HEK293 (cell line): ENCODE measurements around the gene NKX1-1.

Source experiments
- CTCF ChIA-PET: fragments of 350-600 bp; formaldehyde crosslinking; extraction: SDS; loops from one replicate; lab custom pipeline; 2021; ENCODE audit warnings: antibody characterized with exemption; lab: Yijun Ruan, JAX
- POLR2A ChIA-PET: fragments of 300-600 bp; formaldehyde crosslinking; extraction: SDS; loops from one replicate; lab custom pipeline; 2020; ENCODE audit warnings: antibody characterized with exemption, inconsistent platforms; lab: Yijun Ruan, JAX
- H3K27ac ChIP-seq: fragments of 200-500 bp; sonication (Bioruptor generic); 2 replicates; pipeline ENCODE4 v1.5.1; 2014; ENCODE audit warnings: low read depth, low read length, control low read depth, inconsistent platforms; ENCODE audit errors: extremely low read depth
- H3K36me3 ChIP-seq, 2 experiments: fragments of 200-500 bp in 1 of 2; sonication (Bioruptor generic) in 1 of 2; 1 replicate in 1 of 2; 2 replicates in 1 of 2; pipeline ENCODE4 v1.5.1; 2014 to 2017; ENCODE audit warnings: inconsistent platforms in 2 of 2, low read length in 2 of 2; ENCODE audit not compliant: control insufficient read depth in 2 of 2, insufficient read depth in 1 of 2
- H3K4me1 ChIP-seq: fragments of 200-500 bp; sonication (Bioruptor generic); 2 replicates; pipeline ENCODE4 v1.5.1; 2014; ENCODE audit warnings: mild to moderate bottlenecking, low read length, inconsistent platforms; ENCODE audit not compliant: control insufficient read depth, insufficient read depth
- H3K4me3 ChIP-seq: 2 replicates; pipeline ENCODE4 v1.5.1; 2011; ENCODE audit warnings: low read depth, mild to moderate bottlenecking, control low read depth, low read length, moderate library complexity
- H3K9me3 ChIP-seq: fragments of 200-500 bp; sonication (Bioruptor generic); 2 replicates; pipeline ENCODE4 v1.5.1; 2014; ENCODE audit warnings: low read depth, low read length, inconsistent platforms; ENCODE audit not compliant: control insufficient read depth, insufficient read depth
- GFI1B ChIP-seq: fragments of 450-650 bp; formaldehyde crosslinking; IDR thresholded peaks from 2 replicates; pipeline ENCODE4 v1.5.1; 2016; ENCODE audit warnings: missing biosample characterization, missing genetic modification characterization
- GLI2 ChIP-seq: fragments of 450-650 bp; formaldehyde crosslinking; IDR thresholded peaks from 2 replicates; pipeline ENCODE4; 2017; ENCODE audit warnings: missing biosample characterization, missing genetic modification characterization, low read depth, borderline replicate concordance
- KLF9 ChIP-seq: fragments of 450-650 bp; formaldehyde crosslinking; IDR thresholded peaks from 2 replicates; pipeline ENCODE4 v1.5.1; 2016; ENCODE audit warnings: missing biosample characterization, missing genetic modification characterization, low read depth
- SALL2 ChIP-seq: fragments of 450-650 bp; formaldehyde crosslinking; IDR thresholded peaks from 2 replicates; pipeline ENCODE4 v1.5.0; 2017; ENCODE audit warnings: missing biosample characterization, mild to moderate bottlenecking, missing genetic modification characterization, borderline replicate concordance
- SCRT2 ChIP-seq: fragments of 450-650 bp; formaldehyde crosslinking; IDR thresholded peaks from 2 replicates; pipeline ENCODE4 v1.5.1; 2016; ENCODE audit warnings: missing biosample characterization, missing genetic modification characterization
- SP7 ChIP-seq: fragments of 450-650 bp; formaldehyde crosslinking; IDR thresholded peaks from 2 replicates; pipeline ENCODE4 v1.5.1; 2016; ENCODE audit warnings: missing biosample characterization, missing genetic modification characterization
- YY1 ChIP-seq: fragments of 450-650 bp; formaldehyde crosslinking; IDR thresholded peaks from 2 replicates; pipeline ENCODE4 v1.5.1; 2018; ENCODE audit warnings: missing biosample characterization, missing genetic modification characterization
- ZBTB21 ChIP-seq: fragments of 450-650 bp; formaldehyde crosslinking; IDR thresholded peaks from 2 replicates; pipeline ENCODE4 v1.5.1; 2017; ENCODE audit warnings: missing biosample characterization, missing genetic modification characterization
- ZEB2 ChIP-seq: fragments of 450-650 bp; formaldehyde crosslinking; IDR thresholded peaks from 2 replicates; pipeline ENCODE4 v1.5.1; 2016; ENCODE audit warnings: missing biosample characterization, missing genetic modification characterization
- ZNF133 ChIP-seq: fragments of 450-650 bp; formaldehyde crosslinking; IDR thresholded peaks from 2 replicates; pipeline ENCODE4 v1.5.1; 2016; ENCODE audit warnings: missing biosample characterization, missing genetic modification characterization
- ZNF24 ChIP-seq: fragments of 450-650 bp; formaldehyde crosslinking; IDR thresholded peaks from 2 replicates; pipeline ENCODE4 v1.5.1; 2016; ENCODE audit warnings: missing biosample characterization, missing genetic modification characterization
- ZNF391 ChIP-seq: fragments of 450-650 bp; formaldehyde crosslinking; IDR thresholded peaks from 2 replicates; pipeline ENCODE4 v1.5.1; 2016; ENCODE audit warnings: low read depth, missing biosample characterization, missing genetic modification characterization, borderline replicate concordance
- ZNF449 ChIP-seq: fragments of 450-650 bp; formaldehyde crosslinking; IDR thresholded peaks from 2 replicates; pipeline ENCODE4 v1.5.1; 2017; ENCODE audit warnings: missing biosample characterization, mild to moderate bottlenecking, missing genetic modification characterization, moderate library complexity
- ZNF501 ChIP-seq: fragments of 450-650 bp; formaldehyde crosslinking; IDR thresholded peaks from 2 replicates; pipeline ENCODE4 v1.5.1; 2016; ENCODE audit warnings: missing biosample characterization, missing genetic modification characterization
- ZNF571 ChIP-seq: fragments of 450-650 bp; formaldehyde crosslinking; IDR thresholded peaks from 2 replicates; pipeline ENCODE4 v1.5.0; 2017; ENCODE audit warnings: missing biosample characterization, missing genetic modification characterization
- ZNF843 ChIP-seq: fragments of 450-650 bp; formaldehyde crosslinking; IDR thresholded peaks from 2 replicates; pipeline ENCODE4 v1.5.1; 2016; ENCODE audit warnings: missing biosample characterization, missing genetic modification characterization
- ZSCAN30 ChIP-seq: fragments of 450-650 bp; IDR thresholded peaks from 2 replicates; pipeline ENCODE4 v1.5.1; 2018; ENCODE audit warnings: missing biosample characterization, mild to moderate bottlenecking, missing genetic modification characterization, moderate library complexity
- TF ChIP-seq, protein P1 (sequence below): fragments of 450-650 bp; formaldehyde crosslinking; IDR thresholded peaks from 2 replicates; pipeline ENCODE4 v1.5.1; 2016; ENCODE audit warnings: missing biosample characterization, missing genetic modification characterization
- TF ChIP-seq, protein P2 (sequence below): fragments of 450-650 bp; formaldehyde crosslinking; IDR thresholded peaks from 2 replicates; pipeline ENCODE4 v1.5.1; 2016; ENCODE audit warnings: missing biosample characterization, missing genetic modification characterization
- TF ChIP-seq, protein P3 (sequence below): fragments of 450-650 bp; formaldehyde crosslinking; IDR thresholded peaks from 2 replicates; pipeline ENCODE4 v1.5.1; 2016; ENCODE audit warnings: missing biosample characterization, missing genetic modification characterization, borderline replicate concordance

Gene NKX1-1

DNA sequence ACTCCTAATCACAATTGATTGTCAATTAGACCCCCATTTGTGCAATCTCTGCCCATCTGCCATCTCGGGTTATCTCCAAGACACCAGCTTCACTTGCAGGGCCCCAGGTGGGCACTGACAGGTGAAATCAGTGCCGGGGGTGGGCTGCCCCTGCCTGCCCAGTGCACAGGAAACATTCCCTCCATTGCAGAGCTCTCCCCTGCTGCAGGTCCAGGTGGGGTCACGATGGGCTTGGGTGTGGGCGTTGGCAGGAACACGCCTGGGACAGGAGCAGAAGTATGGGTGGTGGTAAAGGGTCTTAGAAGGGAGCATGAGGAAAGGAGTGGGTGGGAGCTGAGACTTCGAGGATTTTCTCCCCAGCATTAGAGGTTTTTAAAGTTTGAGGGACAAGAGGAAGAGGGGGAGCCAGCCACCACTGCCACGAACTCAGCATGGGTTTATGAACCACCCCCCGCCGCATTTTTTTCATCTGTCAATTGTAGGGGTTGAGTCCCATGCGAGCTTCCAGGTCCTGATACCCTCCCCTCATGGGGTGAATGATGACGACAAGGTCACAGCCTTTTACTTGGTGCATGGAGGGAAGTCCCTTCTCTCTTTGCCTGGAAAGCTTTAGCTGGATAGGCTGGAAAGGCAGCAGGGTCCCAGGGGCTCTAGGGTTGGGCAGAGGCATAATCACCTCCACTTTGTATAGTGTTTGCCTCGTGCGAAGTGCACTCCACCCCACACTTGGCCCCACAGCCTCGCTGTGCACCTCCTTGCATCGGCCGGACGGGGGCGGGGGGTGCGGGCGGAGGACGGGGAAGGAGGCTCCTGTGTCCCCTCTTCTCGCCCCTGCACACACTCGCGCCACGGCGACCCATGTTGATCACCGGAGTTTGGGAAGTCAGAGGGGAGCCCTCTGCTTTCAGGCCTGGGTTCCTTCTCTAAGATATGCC, 3.5 kb upstream of the NKX1-1 start (continued):
- TF ChIP-seq, protein P1, sequence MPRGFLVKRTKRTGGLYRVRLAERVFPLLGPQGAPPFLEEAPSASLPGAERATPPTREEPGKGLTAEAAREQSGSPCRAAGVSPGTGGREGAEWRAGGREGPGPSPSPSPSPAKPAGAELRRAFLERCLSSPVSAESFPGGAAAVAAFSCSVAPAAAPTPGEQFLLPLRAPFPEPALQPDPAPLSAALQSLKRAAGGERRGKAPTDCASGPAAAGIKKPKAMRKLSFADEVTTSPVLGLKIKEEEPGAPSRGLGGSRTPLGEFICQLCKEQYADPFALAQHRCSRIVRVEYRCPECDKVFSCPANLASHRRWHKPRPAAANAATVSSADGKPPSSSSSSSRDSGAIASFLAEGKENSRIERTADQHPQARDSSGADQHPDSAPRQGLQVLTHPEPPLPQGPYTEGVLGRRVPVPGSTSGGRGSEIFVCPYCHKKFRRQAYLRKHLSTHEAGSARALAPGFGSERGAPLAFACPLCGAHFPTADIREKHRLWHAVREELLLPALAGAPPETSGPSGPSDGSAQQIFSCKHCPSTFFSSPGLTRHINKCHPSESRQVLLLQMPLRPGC (tag by site-specific recombination): no peak
- TF ChIP-seq ZNF501: no peak

- CTCF ChIA-PET: interaction anchor here (0.7 kb wide), 1 partner anchor 103 kb away, joined by 3 read pairs; no protein-coding TSS in a partner anchor
- Histone ChIP-seq H3K4me1 (no peaks in the 10 kb centered on the region), H3K4me3 (no peak overlapping the region), H3K27ac (no peak overlapping the region), H3K36me3 (no peaks in the 10 kb centered on the region), H3K9me3 (no peaks in the 10 kb centered on the region)
- no peak for TF ChIP-seq ZNF449 (tag by site-specific recombination)
- TF ChIP-seq ZNF843 (tag by site-specific recombination): no peak
- TF ChIP-seq SCRT2 (tag by site-specific recombination): no peak
- no peak for TF ChIP-seq SALL2 (tag by site-specific recombination)
- TF ChIP-seq, protein P2, sequence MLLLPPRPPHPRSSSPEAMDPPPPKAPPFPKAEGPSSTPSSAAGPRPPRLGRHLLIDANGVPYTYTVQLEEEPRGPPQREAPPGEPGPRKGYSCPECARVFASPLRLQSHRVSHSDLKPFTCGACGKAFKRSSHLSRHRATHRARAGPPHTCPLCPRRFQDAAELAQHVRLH (tag by site-specific recombination): no peak
- TF ChIP-seq GLI2: no peak
- TF ChIP-seq SP7: no peak
- TF ChIP-seq ZBTB21: no peak
- TF ChIP-seq ZNF391: no peak
- TF ChIP-seq, protein P3, sequence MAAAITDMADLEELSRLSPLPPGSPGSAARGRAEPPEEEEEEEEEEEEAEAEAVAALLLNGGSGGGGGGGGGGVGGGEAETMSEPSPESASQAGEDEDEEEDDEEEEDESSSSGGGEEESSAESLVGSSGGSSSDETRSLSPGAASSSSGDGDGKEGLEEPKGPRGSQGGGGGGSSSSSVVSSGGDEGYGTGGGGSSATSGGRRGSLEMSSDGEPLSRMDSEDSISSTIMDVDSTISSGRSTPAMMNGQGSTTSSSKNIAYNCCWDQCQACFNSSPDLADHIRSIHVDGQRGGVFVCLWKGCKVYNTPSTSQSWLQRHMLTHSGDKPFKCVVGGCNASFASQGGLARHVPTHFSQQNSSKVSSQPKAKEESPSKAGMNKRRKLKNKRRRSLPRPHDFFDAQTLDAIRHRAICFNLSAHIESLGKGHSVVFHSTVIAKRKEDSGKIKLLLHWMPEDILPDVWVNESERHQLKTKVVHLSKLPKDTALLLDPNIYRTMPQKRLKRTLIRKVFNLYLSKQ (tag by site-specific recombination): no peak
- TF ChIP-seq ZNF24 (tag by site-specific recombination): no peak
- TF ChIP-seq KLF9: no peak
- TF ChIP-seq ZNF571 (tag by site-specific recombination): no peak
- TF ChIP-seq ZSCAN30 (tag by site-specific recombination): no peak
- TF ChIP-seq GFI1B: no peak
- TF ChIP-seq YY1 (tag by site-specific recombination): no peak
- POLR2A ChIA-PET: no interaction called here
These were observed 2.8 kb upstream of the NKX1-1 start for GRCh38 chr4:1409079-1409478.

DNA sequence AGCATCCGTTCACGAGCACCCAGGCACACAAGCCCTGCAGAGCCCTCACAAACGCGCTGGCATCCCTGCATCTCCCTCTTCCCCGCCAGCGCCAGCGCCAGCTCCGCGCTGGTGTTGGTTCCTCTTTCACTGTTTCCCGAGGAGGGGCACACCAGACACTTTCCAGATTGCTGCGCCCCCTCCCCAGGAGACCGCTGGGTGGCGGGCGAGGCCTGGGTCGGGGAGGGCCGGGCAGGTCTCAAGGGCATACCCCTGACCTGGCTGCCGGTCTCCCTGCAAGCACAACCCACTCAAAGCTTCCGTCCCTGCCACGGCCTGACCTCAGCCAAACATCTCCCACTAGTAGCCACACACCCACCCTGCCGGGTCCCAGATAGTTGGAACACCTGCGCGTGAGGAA, 2.2 kb upstream of the NKX1-1 start:
- no peak overlapping the region for H3K4me3 ChIP-seq
- TF ChIP-seq ZNF133 (tag by site-specific recombination) (0 out of 2 replicates have a peak, but pooled peaks have one; percentile 40), ZEB2 (tag by site-specific recombination) (no peak)
- no peaks in the 10 kb centered on the region for H3K36me3 ChIP-seq
- ChIA-PET CTCF (no interaction called here), POLR2A (no interaction called here)
- H3K27ac ChIP-seq: no peak overlapping the region
- H3K4me1 ChIP-seq: no peaks in the 10 kb centered on the region
- H3K9me3 ChIP-seq: no peaks in the 10 kb centered on the region
